B cell (primary cell): ENCODE results near the gene PHKG1. TPM values are rescaled to one million over a fixed set of nuclear protein-coding genes. Genes with fewer than 3 reads are reported as not detected.

ENCODE experiments used
- ATAC-seq: fragments of 200-7000 bp; cut with Tn5 transposase; one replicate; pipeline ENCODE4 v1.10.0; 2021; ENCODE audit warnings: low read depth, mild to moderate bottlenecking, moderate number of reproducible peaks, moderate library complexity
- CTCF ChIA-PET: fragments of 350-600 bp; sonication (Branson Sonifier 250); formaldehyde crosslinking; loops from one replicate; lab custom pipeline; 2021; ENCODE audit warnings: antibody characterized with exemption, inconsistent platforms; lab: Charles Lee
- POLR2A ChIA-PET: fragments of 350-600 bp; sonication (Branson Sonifier 250); formaldehyde crosslinking; loops from one replicate; lab custom pipeline; 2021; ENCODE audit warnings: antibody characterized with exemption; lab: Charles Lee
- DNase-seq: peaks from one replicate; pipeline ENCODE4 v3.0.0; 2013
- H2AFZ ChIP-seq: 2 replicates; pipeline ENCODE4 v1.6.1; 2012; ENCODE audit warnings: mild to moderate bottlenecking, low read depth, low read length; ENCODE audit not compliant: insufficient read depth, poor library complexity, severe bottlenecking
- H3K27ac ChIP-seq, 2 donors: 1 replicate in 1 of 2; 2 replicates in 1 of 2; pipeline ENCODE4 v1.5.1; 2012 to 2013; ENCODE audit warnings: low read length in 2 of 2, mild to moderate bottlenecking in 2 of 2, moderate library complexity in 1 of 2
- H3K27me3 ChIP-seq, 4 experiments: fragments of 200-600 bp in 1 of 4; sonication (generic) in 1 of 4; replicated peaks in 1 of 4; 1 replicate in 2 of 4; 2 replicates in 2 of 4; pipeline versions ENCODE4 v1.6.1 to v1.7.0; 2013 to 2016; ENCODE audit warnings: low read length in 3 of 4, mild to moderate bottlenecking in 2 of 4, mixed read lengths in 1 of 4, moderate library complexity in 1 of 4; ENCODE audit not compliant: insufficient read depth in 4 of 4, control insufficient read depth in 3 of 4; ENCODE audit errors: control extremely low read depth in 1 of 4
- H3K36me3 ChIP-seq, 2 experiments: replicated peaks in 1 of 2; 1 replicate in 1 of 2; 2 replicates in 1 of 2; pipeline versions ENCODE4 v1.6.1 to v1.7.1; 2013; ENCODE audit warnings: low read length in 1 of 2; ENCODE audit not compliant: insufficient read depth in 2 of 2, control insufficient read depth in 1 of 2; ENCODE audit errors: control extremely low read depth in 1 of 2, extremely low read depth in 1 of 2
- H3K4me1 ChIP-seq, 2 donors: fragments of 200-600 bp in 1 of 2; sonication (generic) in 1 of 2; 1 replicate in 1 of 2; 2 replicates in 1 of 2; pipeline versions ENCODE4 v1.5.1 to v1.6.1; 2013 to 2017; ENCODE audit warnings: low read length in 2 of 2; ENCODE audit not compliant: control insufficient read depth in 2 of 2, insufficient read depth in 2 of 2
- H3K4me2 ChIP-seq: replicated peaks from 2 replicates; pipeline ENCODE3; 2012; ENCODE audit warnings: mild to moderate bottlenecking, low read depth, low read length; ENCODE audit not compliant: poor library complexity, severe bottlenecking
- H3K4me3 ChIP-seq, 5 experiments: fragments of 200-600 bp in 1 of 5; sonication (generic) in 1 of 5; 1 replicate in 3 of 5; 2 replicates in 2 of 5; pipeline versions ENCODE4 v1.5.1 to v1.7.0; 2011 to 2016; ENCODE audit warnings: low read length in 4 of 5, mild to moderate bottlenecking in 4 of 5, low read depth in 2 of 5, control low read depth in 1 of 5, moderate library complexity in 1 of 5; ENCODE audit not compliant: insufficient read depth in 1 of 5; ENCODE audit errors: control extremely low read depth in 1 of 5, extremely low read depth in 1 of 5
- H3K79me2 ChIP-seq: fragments of 200-600 bp; sonication (generic); one replicate; pipeline ENCODE4 v1.6.0; 2016; ENCODE audit warnings: low read length; ENCODE audit not compliant: control insufficient read depth, insufficient read depth
- H3K9ac ChIP-seq: fragments of 200-600 bp; sonication (generic); 2 replicates; pipeline ENCODE4 v1.6.1; 2017; ENCODE audit warnings: mild to moderate bottlenecking, low read length, moderate library complexity
- H3K9me3 ChIP-seq, 3 donors: one replicate each; pipeline versions ENCODE4 v1.6.1 to v1.7.1; 2013; ENCODE audit warnings: low read length in 2 of 3; ENCODE audit not compliant: control insufficient read depth in 2 of 3, insufficient read depth in 1 of 3; ENCODE audit errors: control extremely low read depth in 1 of 3
- H4K20me1 ChIP-seq: 2 replicates; pipeline ENCODE4 v1.6.0; 2012; ENCODE audit warnings: mild to moderate bottlenecking, low read length; ENCODE audit not compliant: insufficient read depth, control insufficient read depth, poor library complexity, severe bottlenecking
- H3K27ac Mint-ChIP-seq: one replicate; pipeline ENCODE4 v1.8.0; 2021; ENCODE audit warnings: mixed read lengths
- H3K27me3 Mint-ChIP-seq: one replicate; pipeline ENCODE4 v1.8.0; 2021; ENCODE audit warnings: mixed read lengths
- H3K4me1 Mint-ChIP-seq: one replicate; pipeline ENCODE4 v1.8.0; 2021; ENCODE audit warnings: mixed read lengths
- H3K4me3 Mint-ChIP-seq: one replicate; pipeline ENCODE4 v1.8.0; 2021; ENCODE audit warnings: mixed read lengths
- H3K9me3 Mint-ChIP-seq: one replicate; pipeline ENCODE4 v1.8.0; 2022; ENCODE audit warnings: mixed read lengths; ENCODE audit not compliant: insufficient read depth
- EZH2 ChIP-seq: IDR thresholded peaks from 2 replicates; pipeline ENCODE4 v1.6.1; 2012; ENCODE audit warnings: borderline replicate concordance, low read depth, mild to moderate bottlenecking, moderate library complexity, low read length; ENCODE audit not compliant: insufficient read depth, poor library complexity, severe bottlenecking
- WGBS: methylation state at CpG from one replicate; pipeline ENCODE4 v1.1.5; 2013; ENCODE audit warnings: missing lambda C conversion rate; ENCODE audit not compliant: insufficient coverage; 5-methylcytosine and 5-hydroxymethylcytosine counted together
- intact Hi-C: fragments of 100-400 bp; cut with micrococcal nuclease; formaldehyde crosslinking; loops from one replicate; pipeline ENCODE4 v1.10.0; 2022
- polyA plus RNA-seq: library from polyadenylated mRNA; depleted of rRNA; stranded (reverse); fragments of >200 nt; gene quantifications from 2 replicates; pipeline ENCODE4 v1.2.3, GENCODE V29; 2012
- total RNA-seq, 2 donors: library from RNA; stranded (reverse); fragments of 120-200 nt in 1 of 2; gene quantifications; 1 replicate in 1 of 2; 2 replicates in 1 of 2; pipeline versions ENCODE4 v1.2.3 to v1.2.4, GENCODE V29; 2013 to 2022
- TF ChIP-seq, protein P1 (sequence below): fragments of 200-600 bp; IDR thresholded peaks from one replicate; pipeline ENCODE4 v1.8.0; 2022; ENCODE audit warnings: antibody characterized with exemption, mild to moderate bottlenecking

The PHKG1 gene
- total and polyA plus RNA-seq, 2 donors (not counting 1 experiment from before 2014, with no cell fraction given): 1.9 to 4.0 TPM

DNA sequence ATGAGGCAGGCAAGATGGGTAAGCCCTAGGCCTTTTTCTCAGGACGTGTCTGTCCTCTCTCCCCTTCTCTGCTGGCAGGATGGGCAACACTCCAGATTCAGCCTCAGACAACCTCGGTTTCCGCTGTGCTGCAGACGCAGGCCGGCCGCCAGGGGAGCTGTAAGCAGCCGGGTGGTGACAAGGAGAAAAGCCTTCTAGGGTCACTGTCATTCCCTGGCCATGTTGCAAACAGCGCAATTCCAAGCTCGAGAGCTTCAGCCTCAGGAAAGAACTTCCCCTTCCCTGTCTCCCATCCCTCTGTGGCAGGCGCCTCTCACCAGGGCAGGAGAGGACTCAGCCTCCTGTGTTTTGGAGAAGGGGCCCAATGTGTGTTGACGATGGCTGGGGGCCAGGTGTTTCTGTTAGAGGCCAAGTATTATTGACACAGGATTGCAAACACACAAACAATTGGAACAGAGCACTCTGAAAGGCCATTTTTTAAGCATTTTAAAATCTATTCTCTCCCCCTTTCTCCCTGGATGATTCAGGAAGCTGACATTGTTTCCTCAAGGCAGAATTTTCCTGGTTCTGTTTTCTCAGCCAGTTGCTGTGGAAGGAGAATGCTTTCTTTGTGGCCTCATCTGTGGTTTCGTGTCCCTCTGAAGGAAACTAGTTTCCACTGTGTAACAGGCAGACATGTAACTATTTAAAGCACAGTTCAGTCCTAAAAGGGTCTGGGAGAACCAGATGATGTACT is 13.1 kb downstream of the PHKG1 start:
- Mint-ChIP-seq H3K4me3 (no peak overlapping the region), H3K4me1 (no peaks in the 10 kb centered on the region), H3K9me3 (no peaks in the 10 kb centered on the region), H3K27ac (no peak overlapping the region), H3K27me3 (no peaks in the 10 kb centered on the region)
- Histone ChIP-seq H3K9me3 (no peaks in the 10 kb centered on the region), H3K27me3 (no peaks in the 10 kb centered on the region), H3K79me2 (no peaks in the 10 kb centered on the region), H4K20me1 (no peaks in the 10 kb centered on the region), H3K4me2 (no peak overlapping the region), H3K4me3 (no peak overlapping the region), H3K4me1 (no peaks in the 10 kb centered on the region), H2AFZ (no peak overlapping the region), H3K36me3 (peaks cover 0 to 40% of the 10 kb centered on the region in 2 experiments), H3K27ac (no peak overlapping the region), H3K9ac (no peak overlapping the region)
- TF ChIP-seq EZH2: no peak
- TF ChIP-seq, protein P1, sequence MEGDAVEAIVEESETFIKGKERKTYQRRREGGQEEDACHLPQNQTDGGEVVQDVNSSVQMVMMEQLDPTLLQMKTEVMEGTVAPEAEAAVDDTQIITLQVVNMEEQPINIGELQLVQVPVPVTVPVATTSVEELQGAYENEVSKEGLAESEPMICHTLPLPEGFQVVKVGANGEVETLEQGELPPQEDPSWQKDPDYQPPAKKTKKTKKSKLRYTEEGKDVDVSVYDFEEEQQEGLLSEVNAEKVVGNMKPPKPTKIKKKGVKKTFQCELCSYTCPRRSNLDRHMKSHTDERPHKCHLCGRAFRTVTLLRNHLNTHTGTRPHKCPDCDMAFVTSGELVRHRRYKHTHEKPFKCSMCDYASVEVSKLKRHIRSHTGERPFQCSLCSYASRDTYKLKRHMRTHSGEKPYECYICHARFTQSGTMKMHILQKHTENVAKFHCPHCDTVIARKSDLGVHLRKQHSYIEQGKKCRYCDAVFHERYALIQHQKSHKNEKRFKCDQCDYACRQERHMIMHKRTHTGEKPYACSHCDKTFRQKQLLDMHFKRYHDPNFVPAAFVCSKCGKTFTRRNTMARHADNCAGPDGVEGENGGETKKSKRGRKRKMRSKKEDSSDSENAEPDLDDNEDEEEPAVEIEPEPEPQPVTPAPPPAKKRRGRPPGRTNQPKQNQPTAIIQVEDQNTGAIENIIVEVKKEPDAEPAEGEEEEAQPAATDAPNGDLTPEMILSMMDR: no peak
- DNase-seq (no peak), ATAC-seq (no peak)
- CTCF ChIA-PET: no interaction called here
- POLR2A ChIA-PET: no interaction called here
- WGBS: 63% methylated on average over 9 of the region's 12 CpGs
- intact Hi-C loops: loop anchor here (10.0 kb wide), 1 partner anchor 645 kb away; no protein-coding TSS in a partner anchor

DNA sequence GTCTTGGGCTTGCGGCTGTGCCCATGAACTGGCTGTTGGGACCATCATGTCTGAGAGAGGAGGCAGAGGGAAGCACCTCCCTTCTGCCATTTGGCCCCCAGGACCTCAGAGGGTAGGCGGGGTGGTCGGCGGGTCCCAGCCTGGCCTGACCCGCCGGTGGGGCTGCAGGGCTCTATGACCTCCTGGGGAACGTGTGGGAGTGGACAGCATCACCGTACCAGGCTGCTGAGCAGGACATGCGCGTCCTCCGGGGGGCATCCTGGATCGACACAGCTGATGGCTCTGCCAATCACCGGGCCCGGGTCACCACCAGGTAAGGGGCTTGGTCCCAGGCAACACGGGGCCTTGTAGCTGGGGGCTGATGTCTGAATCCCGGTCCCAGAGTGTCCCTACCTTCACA is 14.6 kb downstream of the PHKG1 start:
- POLR2A ChIA-PET: no interaction called here
- H2AFZ ChIP-seq: no peak overlapping the region
- CTCF ChIA-PET: interaction anchor here (1.4 to 7.1 kb wide), 3 partner anchors 11 to 437 kb away, joined by 4 to 121 read pairs (median 4); no protein-coding TSS in a partner anchor

More for the DNA sequence above, 14.6 kb downstream of the PHKG1 start:
- Histone ChIP-seq H3K4me3 (no peak overlapping the region), H3K27ac (no peak overlapping the region), H3K36me3 (peaks cover 0 to 43% of the 10 kb centered on the region in 2 experiments), H3K79me2 (no peaks in the 10 kb centered on the region), H3K4me1 (no peaks in the 10 kb centered on the region), H4K20me1 (no peaks in the 10 kb centered on the region), H3K4me2 (no peak overlapping the region), H3K9me3 (no peaks in the 10 kb centered on the region), H3K27me3 (no peaks in the 10 kb centered on the region), H3K9ac (no peak overlapping the region)
- Mint-ChIP-seq H3K9me3 (no peaks in the 10 kb centered on the region), H3K27ac (no peak overlapping the region), H3K4me3 (no peak overlapping the region), H3K4me1 (peaks cover 5% of the 10 kb centered on the region), H3K27me3 (no peaks in the 10 kb centered on the region)
- no peak for TF ChIP-seq EZH2
- TF ChIP-seq, protein P1: no peak
- 97% methylated on average over 14 of the region's 16 CpGs for WGBS
- intact Hi-C loops: loop anchor here (10.0 kb wide), 1 partner anchor 643 kb away; no protein-coding TSS in a partner anchor
- DNase-seq: no peak
- ATAC-seq: no peak
